ENCODE data around the gene EFCAB6.

GRCh38 chr22:43817402-43817801 lies 5.3 kb upstream of the EFCAB6 start:
- TF ChIP-seq, protein P1, sequence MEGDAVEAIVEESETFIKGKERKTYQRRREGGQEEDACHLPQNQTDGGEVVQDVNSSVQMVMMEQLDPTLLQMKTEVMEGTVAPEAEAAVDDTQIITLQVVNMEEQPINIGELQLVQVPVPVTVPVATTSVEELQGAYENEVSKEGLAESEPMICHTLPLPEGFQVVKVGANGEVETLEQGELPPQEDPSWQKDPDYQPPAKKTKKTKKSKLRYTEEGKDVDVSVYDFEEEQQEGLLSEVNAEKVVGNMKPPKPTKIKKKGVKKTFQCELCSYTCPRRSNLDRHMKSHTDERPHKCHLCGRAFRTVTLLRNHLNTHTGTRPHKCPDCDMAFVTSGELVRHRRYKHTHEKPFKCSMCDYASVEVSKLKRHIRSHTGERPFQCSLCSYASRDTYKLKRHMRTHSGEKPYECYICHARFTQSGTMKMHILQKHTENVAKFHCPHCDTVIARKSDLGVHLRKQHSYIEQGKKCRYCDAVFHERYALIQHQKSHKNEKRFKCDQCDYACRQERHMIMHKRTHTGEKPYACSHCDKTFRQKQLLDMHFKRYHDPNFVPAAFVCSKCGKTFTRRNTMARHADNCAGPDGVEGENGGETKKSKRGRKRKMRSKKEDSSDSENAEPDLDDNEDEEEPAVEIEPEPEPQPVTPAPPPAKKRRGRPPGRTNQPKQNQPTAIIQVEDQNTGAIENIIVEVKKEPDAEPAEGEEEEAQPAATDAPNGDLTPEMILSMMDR (IDR thresholded peaks at IDR 0.05), result no peak
- TF ChIP-seq SIN3A (IDR thresholded peaks at IDR 0.05; ENCODE audit: borderline replicate concordance, insufficient read depth, low read depth, low read length) (no peak), POLR2AphosphoS5 (IDR thresholded peaks at IDR 0.05; ENCODE audit: low read depth, low read length) (no peak)
